ENCODE data around the gene MPST.

Gene MPST

GRCh38 chr22:37046589-37046988 lies 27.0 kb downstream of the MPST start:
- no peak for DNase-seq

GRCh38 chr22:37047006-37047405 lies 27.5 kb downstream of the MPST start:
- no peak for DNase-seq

DNA sequence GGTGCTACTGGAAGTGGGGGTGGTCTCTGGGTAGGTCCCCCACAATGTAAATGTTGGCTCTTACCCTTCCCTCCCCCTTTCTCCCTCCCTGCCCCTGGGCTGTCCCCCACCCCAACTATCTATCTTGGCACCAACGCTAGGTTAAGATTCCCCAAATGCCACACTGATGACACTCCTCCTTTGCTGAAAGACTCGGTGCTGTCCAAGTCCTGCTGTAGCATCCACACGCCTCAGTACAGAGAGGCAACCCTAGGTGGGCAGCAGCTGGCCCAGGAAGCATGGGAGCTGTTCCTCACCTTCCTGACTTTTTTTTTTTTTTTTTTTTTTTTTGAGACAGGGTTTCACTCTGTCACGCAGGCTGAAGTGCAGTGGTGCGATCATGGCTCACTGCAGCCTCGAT lies 28.6 kb downstream of the MPST start:
- peak; percentile 26 for DNase-seq

GRCh38 chr22:37049224-37049623 lies 29.7 kb downstream of the MPST start:
- DNase-seq = no peak

DNA sequence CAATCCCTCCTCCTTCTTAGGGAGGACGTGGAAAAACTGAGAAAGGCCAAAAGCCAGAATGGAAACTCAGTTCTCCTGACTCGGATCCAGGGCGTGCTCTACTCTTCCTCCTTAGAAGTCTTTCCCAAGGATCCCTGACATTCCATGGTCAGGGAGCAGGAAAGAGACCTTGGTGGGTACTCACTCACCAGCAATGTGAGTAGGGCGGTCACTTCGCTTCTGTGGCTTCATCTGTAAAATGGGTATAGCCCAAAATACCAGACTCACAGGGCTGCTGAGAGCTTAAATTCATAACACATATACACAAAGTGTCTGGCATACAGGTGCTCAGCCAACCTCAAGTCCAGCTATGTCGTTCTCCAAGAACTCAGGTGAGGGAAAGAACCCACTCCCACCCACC lies 31.4 kb downstream of the MPST start:
- no peak for DNase-seq

DNA sequence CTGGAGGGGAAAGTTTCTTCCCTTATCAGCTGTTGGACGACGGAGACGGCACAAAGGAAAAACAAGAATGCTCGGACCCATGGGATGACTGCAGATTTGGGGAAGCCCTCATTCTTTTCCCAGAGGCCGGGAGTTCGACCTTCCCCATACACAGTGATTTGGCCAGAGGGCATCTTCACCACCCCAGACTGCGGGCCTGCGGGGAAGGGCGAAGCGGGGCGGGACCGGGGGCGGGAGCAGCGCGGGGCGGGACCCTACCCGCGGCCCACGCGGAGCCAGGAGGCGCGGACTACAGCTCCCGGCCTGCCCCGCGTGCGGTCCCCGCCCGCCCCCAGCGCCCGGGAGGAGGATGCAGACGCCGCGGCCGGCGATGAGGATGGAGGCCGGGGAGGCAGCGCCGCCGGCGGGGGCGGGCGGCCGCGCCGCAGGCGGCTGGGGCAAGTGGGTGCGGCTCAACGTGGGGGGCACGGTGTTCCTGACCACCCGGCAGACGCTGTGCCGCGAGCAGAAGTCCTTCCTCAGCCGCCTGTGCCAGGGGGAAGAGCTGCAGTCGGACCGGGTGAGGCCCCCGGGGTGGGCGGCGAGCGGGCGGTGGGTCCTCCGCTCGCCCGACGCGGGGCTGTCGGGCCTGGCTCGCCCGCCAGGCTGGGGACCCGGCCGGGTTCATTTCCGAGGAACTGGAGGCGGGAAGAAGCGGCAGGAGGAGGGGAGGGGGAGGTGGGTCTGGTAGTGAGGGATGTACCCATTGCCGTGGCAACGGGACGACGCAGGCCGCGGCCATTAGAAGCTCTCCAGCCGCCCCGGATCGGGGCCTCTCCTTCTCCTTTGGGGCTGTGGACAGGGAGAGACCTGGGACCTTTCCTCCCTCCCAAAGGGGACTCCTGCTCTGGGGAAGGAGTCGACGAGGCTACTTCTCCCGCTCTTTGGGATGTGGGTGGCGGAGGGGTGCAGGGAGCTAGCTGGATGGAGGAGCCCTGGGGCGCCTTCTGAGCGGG lies 32.1 kb downstream of the MPST start, which contains the start of gene KCTD17:
Gene KCTD17, plus strand, starts transcription at position 352 of the 995 bp plus-strand sequence. Its CDS starts 19 bp downstream, at position 371.
- DNase-seq = peak; percentile 79

GRCh38 chr22:37052386-37053309 lies 33.1 kb downstream of the MPST start:
- no peak for DNase-seq

DNA sequence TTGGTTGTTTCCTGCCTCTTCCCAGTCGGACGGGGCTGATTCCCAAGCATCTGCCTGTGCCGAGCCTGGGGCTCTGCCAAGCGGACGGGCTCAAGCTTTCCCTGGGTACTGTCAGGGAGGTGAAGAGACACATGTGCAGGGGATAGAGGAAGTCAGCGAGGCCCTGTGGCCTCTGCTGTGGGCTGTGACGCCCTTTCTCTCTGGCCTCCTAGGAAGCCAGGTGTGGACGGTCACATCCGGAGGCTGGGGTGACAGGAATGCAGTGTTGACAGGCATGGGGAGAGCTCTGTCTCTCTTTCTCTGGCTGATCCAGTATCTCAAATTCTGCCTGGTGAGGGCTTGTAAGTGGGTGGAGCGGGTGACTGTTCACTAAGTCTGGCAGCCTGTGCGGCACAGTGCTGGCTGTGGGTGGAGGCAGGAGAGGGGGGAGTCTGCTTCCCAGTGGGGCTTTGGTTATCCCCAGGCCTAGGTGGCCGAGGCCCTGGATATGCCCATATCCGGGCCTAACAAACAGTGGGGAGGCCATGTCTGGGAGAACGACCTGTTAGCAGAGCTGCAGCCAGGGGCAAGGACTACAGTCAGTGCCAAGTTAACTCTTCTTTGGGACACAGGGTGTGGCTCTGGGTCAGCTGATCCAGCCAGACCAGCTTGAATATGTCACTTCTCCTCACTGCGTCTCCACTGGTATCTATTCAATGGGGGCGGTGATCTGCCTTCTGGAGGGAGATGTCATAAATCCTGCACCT lies 33.9 kb downstream of the MPST start:
- no peak for DNase-seq

DNA sequence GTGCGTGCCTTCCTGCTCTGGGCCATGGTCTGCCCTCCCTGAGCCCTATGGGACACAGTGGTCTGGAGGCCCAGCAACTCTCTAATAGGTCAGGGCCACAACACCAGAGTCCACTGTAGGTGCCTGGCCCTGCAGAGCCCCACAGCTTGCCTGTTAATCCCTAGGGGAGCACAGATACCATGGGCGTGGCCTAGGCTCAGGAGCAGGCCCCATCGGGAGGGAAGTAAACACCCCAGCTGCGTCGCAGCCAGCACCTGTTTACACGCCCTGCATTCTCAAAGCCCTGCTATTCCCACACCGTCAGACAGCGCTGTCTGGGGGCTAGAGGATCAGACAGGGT lies 34.5 kb downstream of the MPST start:
- DNase-seq = no peak

GRCh38 chr22:37054600-37055365 lies 35.2 kb downstream of the MPST start:
- DNase-seq = no peak

- no peak for DNase-seq
Observed at GRCh38 chr22:37056246-37056645, 36.7 kb downstream of the MPST start.

DNA sequence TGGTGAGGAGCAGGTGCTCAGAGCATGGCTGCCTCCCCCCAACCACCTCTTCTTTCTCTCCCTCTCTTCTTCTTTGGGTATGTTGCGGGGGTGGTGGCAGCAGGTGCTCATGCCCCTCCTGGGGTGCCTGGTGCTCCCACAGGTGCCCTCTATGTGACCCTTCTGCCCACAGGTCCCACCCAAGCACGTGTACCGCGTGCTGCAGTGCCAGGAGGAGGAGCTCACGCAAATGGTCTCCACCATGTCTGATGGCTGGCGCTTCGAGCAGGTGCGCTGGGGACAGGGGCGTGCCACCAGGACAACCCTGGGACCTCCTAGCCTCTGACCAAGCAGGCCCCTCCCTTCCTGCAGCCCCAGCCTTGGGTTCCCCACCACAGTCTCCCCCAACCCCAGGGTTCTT lies 37.7 kb downstream of the MPST start:
- DNase-seq = no peak

DNA sequence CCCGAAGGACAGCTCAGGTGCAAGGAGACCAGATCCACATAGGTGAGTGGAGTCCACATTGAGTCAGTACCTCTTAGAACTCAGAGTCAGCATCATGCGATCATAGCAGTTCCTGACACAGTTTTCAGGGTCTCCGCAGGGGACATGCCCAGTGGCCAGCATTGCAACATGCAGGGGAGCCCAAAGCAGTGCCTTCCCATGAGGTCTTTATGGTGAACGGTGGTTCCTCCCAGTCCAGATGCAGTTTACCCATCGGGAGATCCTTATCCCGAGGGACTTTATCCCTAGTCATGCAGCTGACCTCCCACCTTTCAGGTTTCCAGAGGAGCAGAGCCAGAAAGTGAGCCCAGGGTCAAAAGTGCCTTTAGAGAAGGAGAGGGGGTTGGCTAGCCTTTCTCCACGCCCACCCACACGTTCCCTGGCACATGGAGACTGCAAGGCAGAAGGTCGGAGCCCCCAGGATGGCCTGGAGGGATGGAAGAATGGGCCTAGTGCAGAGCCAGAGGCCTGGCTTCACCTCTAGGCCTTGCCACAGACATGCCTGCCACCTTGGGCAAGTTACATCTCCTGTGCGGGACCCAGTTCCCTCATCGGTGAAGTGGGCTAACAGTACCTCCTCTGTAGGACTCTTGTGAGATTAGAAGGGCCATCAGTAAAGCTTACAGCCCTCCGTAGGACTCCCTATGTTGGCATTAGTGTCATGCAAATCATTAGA lies 38.4 kb downstream of the MPST start:
- DNase-seq = no peak

DNA sequence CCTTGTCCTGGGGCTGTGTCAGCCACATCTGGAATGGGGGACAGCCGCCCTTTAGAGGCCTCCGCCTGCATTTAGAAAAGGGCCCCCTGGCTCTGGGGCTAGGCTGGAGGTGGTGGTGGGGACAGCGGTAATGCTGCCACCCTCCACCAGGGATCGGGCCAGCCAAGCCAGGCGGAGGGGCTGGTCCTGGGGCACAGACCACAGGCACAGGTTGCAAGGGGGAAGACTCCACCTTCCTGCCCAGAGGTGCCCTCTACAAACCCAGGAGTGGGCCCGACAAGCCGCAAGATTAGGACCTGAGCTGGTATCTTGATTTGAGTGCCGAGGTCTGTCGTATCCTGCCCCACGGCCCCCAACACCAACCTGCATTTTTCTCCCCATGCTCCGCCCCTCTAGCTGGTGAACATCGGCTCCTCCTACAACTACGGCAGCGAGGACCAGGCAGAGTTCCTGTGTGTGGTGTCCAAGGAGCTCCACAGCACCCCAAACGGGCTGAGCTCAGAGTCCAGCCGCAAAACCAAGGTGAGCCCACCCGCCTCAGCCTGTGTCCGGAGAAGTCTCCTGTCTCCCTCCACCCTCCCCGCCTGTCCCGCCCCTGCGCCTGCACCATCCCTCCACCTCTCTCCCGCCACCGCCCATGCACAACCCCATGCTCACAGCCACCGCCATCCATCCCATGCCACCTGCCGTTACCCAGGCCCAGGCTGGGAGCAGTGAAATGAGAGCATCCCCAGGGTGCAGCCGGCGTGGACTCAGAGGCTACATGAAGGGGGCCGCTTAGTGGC lies 39.6 kb downstream of the MPST start:
- no peak for DNase-seq

- DNase-seq = no peak
Observed at GRCh38 chr22:37059876-37060449, 40.4 kb downstream of the MPST start.

DNA sequence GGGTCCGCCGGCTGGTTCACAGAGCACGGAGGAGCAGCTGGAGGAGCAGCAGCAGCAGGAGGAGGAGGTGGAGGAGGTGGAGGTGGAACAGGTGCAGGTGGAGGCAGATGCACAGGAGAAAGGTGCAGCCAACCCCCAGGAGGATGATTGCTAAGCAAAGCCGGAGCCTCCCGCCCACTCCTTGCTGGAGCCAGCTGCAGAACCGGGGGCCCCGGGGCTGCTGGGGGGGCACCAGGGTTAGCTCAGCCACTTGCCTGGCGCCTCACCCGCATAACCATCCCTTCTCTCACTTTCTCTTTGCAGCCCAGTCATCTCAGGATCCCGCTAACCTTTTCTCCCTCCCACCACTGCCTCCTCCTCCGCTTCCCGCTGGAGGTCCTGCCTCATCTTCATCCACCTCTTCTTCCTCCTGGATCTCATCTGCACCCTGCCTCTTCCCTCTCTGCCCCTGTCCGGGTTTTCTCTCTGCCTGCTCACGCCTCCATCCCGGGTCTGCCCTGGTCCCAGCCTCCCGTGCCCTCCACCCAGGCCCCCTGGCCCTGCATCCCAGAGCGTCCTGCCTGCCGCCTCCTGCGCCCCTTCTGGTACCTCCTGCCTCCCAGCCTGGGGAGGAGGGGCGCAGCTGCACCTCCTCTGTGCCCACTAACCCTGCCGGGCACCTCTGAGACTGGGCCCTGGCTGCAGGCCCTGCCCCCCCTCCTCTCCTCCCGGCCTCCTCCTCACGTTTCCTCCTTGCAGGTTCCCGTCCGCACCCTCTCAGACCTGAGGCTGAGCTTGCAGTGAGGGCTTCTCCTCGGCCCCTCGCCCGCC lies 41.5 kb downstream of the MPST start:
- DNase-seq = no peak

DNA sequence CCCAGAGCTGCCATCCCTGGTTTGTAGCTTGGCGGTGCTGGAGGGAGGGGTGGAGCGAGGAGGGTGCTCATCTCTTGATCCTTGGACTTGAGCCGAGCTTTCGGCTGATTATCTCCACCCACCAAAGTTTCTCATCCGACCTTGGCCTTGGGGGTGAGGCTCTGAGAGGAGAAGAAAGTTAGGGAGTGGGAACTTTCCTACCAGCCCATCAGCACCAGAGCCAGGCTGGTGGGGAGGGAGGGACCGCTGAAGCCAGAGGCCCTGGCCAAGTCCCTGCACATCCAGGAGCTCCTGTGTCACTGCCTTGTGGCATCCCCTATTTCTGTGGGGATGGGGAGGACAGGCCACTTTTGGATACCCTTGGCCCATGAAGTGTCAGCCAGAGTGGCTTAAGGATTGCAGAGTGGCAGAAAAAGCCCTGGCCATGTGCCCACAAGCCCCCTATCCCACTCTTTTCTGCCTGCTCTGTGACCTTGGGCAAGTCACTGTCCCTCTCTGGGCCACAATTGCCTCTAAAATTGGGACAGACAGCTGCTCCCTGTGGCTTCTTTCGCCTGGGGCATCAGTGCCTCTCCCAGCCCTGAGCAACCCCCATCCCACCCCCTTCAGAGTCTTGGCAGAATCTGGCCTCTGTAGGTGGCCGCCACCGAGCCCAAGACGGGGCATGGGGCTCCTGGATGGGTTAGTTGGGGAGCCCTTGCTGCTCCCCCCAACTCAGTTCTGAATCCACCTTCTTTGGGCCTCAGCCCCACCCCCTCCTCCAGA lies 42.3 kb downstream of the MPST start:
- DNase-seq = no peak

DNA sequence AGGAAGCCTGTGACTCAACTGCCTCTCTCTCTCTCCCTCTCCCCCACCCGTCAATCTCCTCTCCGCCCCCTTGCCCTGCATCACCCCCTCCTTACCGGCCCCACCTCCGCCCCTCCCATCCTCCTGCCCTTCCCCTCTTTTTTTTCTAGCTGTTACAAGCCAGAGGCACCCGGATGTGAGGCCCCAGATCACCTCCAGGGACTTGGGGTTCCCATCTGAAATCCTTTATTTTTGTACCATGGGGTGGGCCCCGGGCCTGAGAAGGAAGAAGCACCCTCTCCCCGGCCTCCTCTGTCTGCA lies 42.8 kb downstream of the MPST start:
- DNase-seq = no peak
